HepG2 (cell line): ENCODE data around the gene DENND4A. TPM values are rescaled to one million over a fixed set of nuclear protein-coding genes. Genes with fewer than 3 reads are reported as not detected.
A peak's percentile ranks its signal among the peaks of the same experiment; 100 is the strongest.

ENCODE experiments used
- CHD2 ChIP-seq: IDR thresholded peaks from 2 replicates; pipeline ENCODE4 v1.6.1; 2011; ENCODE audit warnings: low read depth, low read length, improper control_type of control experiment
- DBP ChIP-seq: sonication (generic); formaldehyde crosslinking; IDR thresholded peaks from 2 replicates; pipeline ENCODE4 v1.4.0; 2020; ENCODE audit warnings: missing genetic modification reagents; ENCODE audit errors: not compliant biosample characterization
- FOXA1 ChIP-seq, 2 experiments: fragments of 450-650 bp in 1 of 2; sonication (generic) in 1 of 2; formaldehyde crosslinking in 1 of 2; IDR thresholded peaks; 2 replicates each; pipeline versions ENCODE4 v1.4.0 to v1.6.1; 2016 to 2020; ENCODE audit warnings: missing genetic modification reagents in 1 of 2
- FOXP1 ChIP-seq, 2 experiments: fragments of 450-650 bp in 1 of 2; IDR thresholded peaks; 2 replicates each; pipeline ENCODE4 v1.6.1; 2017 to 2018; ENCODE audit warnings: antibody characterized with exemption in 1 of 2
- HDAC6 ChIP-seq: fragments of 200-600 bp; sonication (generic); IDR thresholded peaks from 2 replicates; pipeline ENCODE4 v1.7.0; 2017; ENCODE audit warnings: mild to moderate bottlenecking, antibody characterized with exemption, low read length, low read depth
- HMGA1 ChIP-seq: sonication (generic); formaldehyde crosslinking; conservative IDR thresholded peaks from 2 replicates; pipeline ENCODE4 v1.4.0; 2020; ENCODE audit warnings: missing genetic modification reagents
- MTA1 ChIP-seq: sonication (generic); formaldehyde crosslinking; IDR thresholded peaks from 2 replicates; pipeline ENCODE4 v1.4.0; 2020; ENCODE audit warnings: missing genetic modification reagents, mild to moderate bottlenecking, borderline replicate concordance
- NFIB ChIP-seq: sonication (generic); formaldehyde crosslinking; IDR thresholded peaks from 2 replicates; pipeline ENCODE4 v1.9.0; 2021; ENCODE audit warnings: missing genetic modification reagents, mild to moderate bottlenecking, borderline replicate concordance
- NPAS2 ChIP-seq: sonication (generic); formaldehyde crosslinking; IDR thresholded peaks from 2 replicates; pipeline ENCODE4 v1.8.0; 2022; ENCODE audit warnings: mild to moderate bottlenecking, missing genetic modification reagents, borderline replicate concordance
- NR2C2 ChIP-seq: sonication (generic); formaldehyde crosslinking; IDR thresholded peaks from 2 replicates; pipeline ENCODE4 v1.4.0; 2020; ENCODE audit warnings: missing genetic modification reagents, mild to moderate bottlenecking, moderate library complexity, borderline replicate concordance
- PBX2 ChIP-seq: IDR thresholded peaks from 2 replicates; pipeline ENCODE4 v1.6.1; 2016; ENCODE audit warnings: control low read depth
- SOX5 ChIP-seq: IDR thresholded peaks from 2 replicates; pipeline ENCODE4 v1.6.1; 2016; ENCODE audit warnings: borderline replicate concordance
- ZBTB46 ChIP-seq: sonication (generic); formaldehyde crosslinking; IDR thresholded peaks from 2 replicates; pipeline ENCODE4 v1.4.0; 2020; ENCODE audit warnings: mild to moderate bottlenecking, missing genetic modification reagents, borderline replicate concordance
- ZFP91 ChIP-seq: sonication (generic); formaldehyde crosslinking; IDR thresholded peaks from 2 replicates; pipeline ENCODE4 v1.9.0; 2022; ENCODE audit warnings: missing genetic modification reagents, mild to moderate bottlenecking, borderline replicate concordance
- ZNF274 ChIP-seq: sonication (generic); formaldehyde crosslinking; IDR thresholded peaks from 2 replicates; pipeline ENCODE4 v1.5.1; 2020; ENCODE audit warnings: mild to moderate bottlenecking, missing genetic modification reagents
- ZNF44 ChIP-seq: sonication (generic); formaldehyde crosslinking; IDR thresholded peaks from 2 replicates; pipeline ENCODE4 v1.5.1; 2020; ENCODE audit warnings: mild to moderate bottlenecking, missing genetic modification reagents
- ZNF605 ChIP-seq: sonication (generic); formaldehyde crosslinking; IDR thresholded peaks from 2 replicates; pipeline ENCODE4 v1.8.0; 2022; ENCODE audit warnings: mild to moderate bottlenecking, missing genetic modification reagents
- ZNF629 ChIP-seq: sonication (generic); formaldehyde crosslinking; conservative IDR thresholded peaks from 2 replicates; pipeline ENCODE4 v1.5.0; 2020; ENCODE audit warnings: missing genetic modification reagents
- ZNF790 ChIP-seq: sonication (generic); formaldehyde crosslinking; IDR thresholded peaks from 2 replicates; pipeline ENCODE4 v1.8.0; 2022; ENCODE audit warnings: missing genetic modification reagents, mild to moderate bottlenecking, borderline replicate concordance
- ZNF792 ChIP-seq: IDR thresholded peaks from 2 replicates; pipeline ENCODE4 v1.6.1; 2016
- polyA plus RNA-seq, 8 experiments: library from polyadenylated mRNA; depleted of rRNA in 3 of 8; stranded (reverse) in 7 of 8; unstranded in 1 of 8; fragments of >200 nt; fragmentation: Illumina TruSeq in 4 of 8; extraction: Trizol in 4 of 8; gene quantifications; 2 replicates each; pipeline versions ENCODE4 v1.2.1 to v1.2.3, GENCODE V29; 2011 to 2016; ENCODE audit warnings: low read depth in 4 of 8, missing spikeins in 1 of 8, mixed read lengths in 1 of 8; ENCODE audit not compliant: insufficient read depth in 1 of 8
- total RNA-seq, 5 experiments: library from RNA; depleted of rRNA; stranded (reverse); fragments of >200 nt; fragmentation: Illumina TruSeq; extraction: Trizol; gene quantifications; 2 replicates each; pipeline ENCODE4 v1.2.3, GENCODE V29; 2016; ENCODE audit warnings: low read depth in 1 of 5

The DENND4A gene
- total and polyA plus RNA-seq, 2 of the 13 experiments (the other 11 are each of a cell fraction or from before 2014, with no cell fraction given), result 13.2 to 18.6 TPM

- TF ChIP-seq FOXP1 (IDR thresholded peaks at IDR 0.05) (peak; percentile 57; the same call in 1 of the 2 replicates), FOXP1 (CRISPR knock-in tag; IDR thresholded peaks at IDR 0.05) (peak; percentile 84), NPAS2 (CRISPR knock-in tag) (no peak), ZNF629 (no peak), SOX5 (CRISPR knock-in tag) (peak; percentile 52), NFIB (no peak), MTA1 (CRISPR knock-in tag) (no peak), ZFP91 (CRISPR knock-in tag) (no peak), DBP (CRISPR knock-in tag) (no peak), ZNF605 (no peak), PBX2 (no peak), ZBTB46 (CRISPR knock-in tag) (no peak), HMGA1 (no peak), ZNF44 (no peak), FOXA1 (IDR thresholded peaks at IDR 0.05) (0 out of 2 replicates have a peak, but pooled peaks have one; percentile 32), FOXA1 (CRISPR knock-in tag; IDR thresholded peaks at IDR 0.05) (no peak), HDAC6 (no peak), ZNF790 (CRISPR knock-in tag) (no peak), CHD2 (no peak), ZNF792 (CRISPR knock-in tag) (no peak), ZNF274 (CRISPR knock-in tag) (no peak), NR2C2 (CRISPR knock-in tag) (no peak)
These were observed 47.9 kb upstream of the DENND4A start (continued) for GRCh38 chr15:65839985-65840384.
